AML-193 (cell line): ENCODE results near the gene CREBBP.

ENCODE experiments used
- DNase-seq, 2 experiments: peaks; one replicate each; lab custom pipeline; 2025; lab: John Stamatoyannopoulos, UW

CREBBP gene

GRCh38 chr16:3713587-3714242 is 166.8 kb downstream of the CREBBP start:
- no peak for DNase-seq

GRCh38 chr16:3712861-3713372 is 167.6 kb downstream of the CREBBP start:
- no peak for DNase-seq

- no peak for DNase-seq
These were observed 174.1 kb downstream of the CREBBP start for GRCh38 chr16:3706253-3707012.

GRCh38 chr16:3702082-3702481 is 178.4 kb downstream of the CREBBP start:
- no peak for DNase-seq

GRCh38 chr16:3701531-3701930 is 179.0 kb downstream of the CREBBP start:
- no peak for DNase-seq

GRCh38 chr16:3698941-3699340 is 181.6 kb downstream of the CREBBP start:
- no peak for DNase-seq

- no peak for DNase-seq
These were observed 183.9 kb downstream of the CREBBP start for GRCh38 chr16:3696425-3697218.

GRCh38 chr16:3695610-3696369 is 184.7 kb downstream of the CREBBP start:
- no peak for DNase-seq

GRCh38 chr16:3694051-3694450 is 186.5 kb downstream of the CREBBP start:
- DNase-seq = no peak

GRCh38 chr16:3691761-3692160 is 188.8 kb downstream of the CREBBP start:
- no peak for DNase-seq

GRCh38 chr16:3690980-3691720 is 189.4 kb downstream of the CREBBP start:
- DNase-seq = no peak

- DNase-seq = peak; percentile 44 to 46
These were observed 190.0 kb downstream of the CREBBP start for GRCh38 chr16:3690470-3690928.

GRCh38 chr16:3689731-3690130 is 190.8 kb downstream of the CREBBP start:
- DNase-seq = no peak

GRCh38 chr16:3687792-3688191 is 192.7 kb downstream of the CREBBP start:
- no peak for DNase-seq

- DNase-seq = no peak
These were observed 193.5 kb downstream of the CREBBP start for GRCh38 chr16:3687021-3687420.

- no peak for DNase-seq
These were observed 199.3 kb downstream of the CREBBP start for GRCh38 chr16:3681206-3681605.

GRCh38 chr16:3677994-3678393 is 202.5 kb downstream of the CREBBP start:
- no peak for DNase-seq

- DNase-seq = no peak
These were observed 204.8 kb downstream of the CREBBP start for GRCh38 chr16:3675601-3676130.
